ENCODE results near the gene HACD2.

The HACD2 gene

GRCh38 chr3:123627673-123628670 lies 43.1 kb upstream of the HACD2 start:
- H3K9me2 ChIP-seq (replicated peaks; ENCODE audit: insufficient read depth, low read length), result no peaks in the 10 kb centered on the region
- H3K27ac ChIP-seq (ENCODE audit: low read depth, low read length), result no peak overlapping the region
- H3K79me2 ChIP-seq (ENCODE audit: insufficient read depth, low read length), result no peaks in the 10 kb centered on the region
- H3K4me2 ChIP-seq (ENCODE audit: low read depth, low read length, poor library complexity, severe bottlenecking), result no peak overlapping the region
- H3K36me3 ChIP-seq (ENCODE audit: low read length), result no peaks in the 10 kb centered on the region
- H3K9ac ChIP-seq (ENCODE audit: low read length), result no peak overlapping the region
- no peaks in the 10 kb centered on the region for H3F3A ChIP-seq (ENCODE audit: insufficient read depth)
- no peaks in the 10 kb centered on the region for H3K27me3 ChIP-seq (ENCODE audit: low read length)
- no peak overlapping the region for H3K4me3 ChIP-seq (ENCODE audit: insufficient read depth, low read length, poor library complexity, severe bottlenecking)
- H4K20me1 ChIP-seq (ENCODE audit: low read depth, low read length), result no peaks in the 10 kb centered on the region
- H3K9me3 ChIP-seq (ENCODE audit: insufficient read depth, low read length), result no peaks in the 10 kb centered on the region
- H2AFZ ChIP-seq (ENCODE audit: low read depth, low read length, severe bottlenecking), result no peak overlapping the region
- TF ChIP-seq CTCF (IDR thresholded peaks at IDR 0.05; ENCODE audit: insufficient read depth, low read length, poor library complexity, severe bottlenecking), result no peak
- TF ChIP-seq EZH2phosphoT487 (conservative IDR thresholded peaks at IDR 0.05; ENCODE audit: low read length), result no peak

GRCh38 chr3:123626881-123627280 lies 42.0 kb upstream of the HACD2 start:
- Histone ChIP-seq H3K9me3 (ENCODE audit: insufficient read depth, low read length) (no peaks in the 10 kb centered on the region), H2AFZ (ENCODE audit: low read depth, low read length, severe bottlenecking) (no peak overlapping the region), H3K27ac (ENCODE audit: low read depth, low read length) (no peak overlapping the region), H3F3A (ENCODE audit: insufficient read depth) (no peaks in the 10 kb centered on the region), H3K79me2 (ENCODE audit: insufficient read depth, low read length) (no peaks in the 10 kb centered on the region), H3K27me3 (ENCODE audit: low read length) (no peaks in the 10 kb centered on the region), H3K4me2 (ENCODE audit: low read depth, low read length, poor library complexity, severe bottlenecking) (no peak overlapping the region), H3K9me2 (replicated peaks; ENCODE audit: insufficient read depth, low read length) (no peaks in the 10 kb centered on the region), H3K36me3 (ENCODE audit: low read length) (no peaks in the 10 kb centered on the region), H3K9ac (ENCODE audit: low read length) (no peak overlapping the region), H4K20me1 (ENCODE audit: low read depth, low read length) (no peaks in the 10 kb centered on the region), H3K4me3 (ENCODE audit: insufficient read depth, low read length, poor library complexity, severe bottlenecking) (no peak overlapping the region)
- no peak for TF ChIP-seq CTCF (IDR thresholded peaks at IDR 0.05; ENCODE audit: insufficient read depth, low read length, poor library complexity, severe bottlenecking)
- no peak for TF ChIP-seq EZH2phosphoT487 (conservative IDR thresholded peaks at IDR 0.05; ENCODE audit: low read length)

DNA sequence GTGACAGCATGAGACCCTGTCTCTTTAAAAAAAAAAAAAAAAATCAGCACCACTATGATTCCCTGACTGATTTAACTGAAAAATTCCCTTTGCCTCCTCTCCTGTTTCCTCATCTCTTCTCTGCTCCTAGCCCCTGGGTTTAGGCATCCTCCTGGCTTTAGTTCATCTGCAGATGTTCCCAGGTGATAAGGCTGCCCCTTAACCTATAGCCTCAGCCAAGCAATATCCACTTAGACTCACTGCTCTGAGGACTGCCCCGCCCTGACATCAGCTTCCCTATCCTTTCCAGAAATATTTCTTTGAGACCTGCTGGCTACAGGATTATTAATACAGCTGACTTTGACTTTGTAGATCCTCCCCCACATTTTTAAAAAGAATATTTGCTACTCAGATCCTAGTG lies 39.4 kb upstream of the HACD2 start:
- no peak overlapping the region for H3K27ac ChIP-seq (ENCODE audit: low read depth, low read length)
- H3K79me2 ChIP-seq (ENCODE audit: insufficient read depth, low read length), result no peaks in the 10 kb centered on the region
- no peak for TF ChIP-seq EZH2phosphoT487 (conservative IDR thresholded peaks at IDR 0.05; ENCODE audit: low read length)
- no peak overlapping the region for H2AFZ ChIP-seq (ENCODE audit: low read depth, low read length, severe bottlenecking)
- H3K9ac ChIP-seq (ENCODE audit: low read length), result no peak overlapping the region
- H3K4me2 ChIP-seq (ENCODE audit: low read depth, low read length, poor library complexity, severe bottlenecking), result no peak overlapping the region
- no peaks in the 10 kb centered on the region for H4K20me1 ChIP-seq (ENCODE audit: low read depth, low read length)
- no peaks in the 10 kb centered on the region for H3K36me3 ChIP-seq (ENCODE audit: low read length)
- no peaks in the 10 kb centered on the region for H3F3A ChIP-seq (ENCODE audit: insufficient read depth)
- H3K27me3 ChIP-seq (ENCODE audit: low read length), result no peaks in the 10 kb centered on the region
- H3K9me2 ChIP-seq (replicated peaks; ENCODE audit: insufficient read depth, low read length), result no peaks in the 10 kb centered on the region
- H3K9me3 ChIP-seq (ENCODE audit: insufficient read depth, low read length), result no peaks in the 10 kb centered on the region
- no peak overlapping the region for H3K4me3 ChIP-seq (ENCODE audit: insufficient read depth, low read length, poor library complexity, severe bottlenecking)

GRCh38 chr3:123623346-123623880 lies 38.6 kb upstream of the HACD2 start:
- Histone ChIP-seq H3K9me2 (replicated peaks; ENCODE audit: insufficient read depth, low read length) (no peaks in the 10 kb centered on the region), H3K79me2 (ENCODE audit: insufficient read depth, low read length) (no peaks in the 10 kb centered on the region), H3K27ac (ENCODE audit: low read depth, low read length) (no peak overlapping the region), H3K9ac (ENCODE audit: low read length) (no peak overlapping the region), H2AFZ (ENCODE audit: low read depth, low read length, severe bottlenecking) (no peak overlapping the region), H3K9me3 (ENCODE audit: insufficient read depth, low read length) (no peaks in the 10 kb centered on the region), H3K36me3 (ENCODE audit: low read length) (no peaks in the 10 kb centered on the region), H3K4me2 (ENCODE audit: low read depth, low read length, poor library complexity, severe bottlenecking) (no peak overlapping the region), H3K27me3 (ENCODE audit: low read length) (no peaks in the 10 kb centered on the region), H3K4me3 (ENCODE audit: insufficient read depth, low read length, poor library complexity, severe bottlenecking) (no peak overlapping the region), H3F3A (ENCODE audit: insufficient read depth) (no peaks in the 10 kb centered on the region), H4K20me1 (ENCODE audit: low read depth, low read length) (no peaks in the 10 kb centered on the region)
- TF ChIP-seq CTCF (IDR thresholded peaks at IDR 0.05; ENCODE audit: insufficient read depth, low read length, poor library complexity, severe bottlenecking) (no peak), EZH2phosphoT487 (conservative IDR thresholded peaks at IDR 0.05; ENCODE audit: low read length) (no peak)

Measured in SU-DHL-6 (cell line).